Measurements from ENCODE around the gene UPK1B.
"Not testable (repeated sequence)": the region's sequence is repeated elsewhere in the genome, so short reads cannot be mapped to it uniquely, and the experiment has no call there.

The UPK1B gene

DNA sequence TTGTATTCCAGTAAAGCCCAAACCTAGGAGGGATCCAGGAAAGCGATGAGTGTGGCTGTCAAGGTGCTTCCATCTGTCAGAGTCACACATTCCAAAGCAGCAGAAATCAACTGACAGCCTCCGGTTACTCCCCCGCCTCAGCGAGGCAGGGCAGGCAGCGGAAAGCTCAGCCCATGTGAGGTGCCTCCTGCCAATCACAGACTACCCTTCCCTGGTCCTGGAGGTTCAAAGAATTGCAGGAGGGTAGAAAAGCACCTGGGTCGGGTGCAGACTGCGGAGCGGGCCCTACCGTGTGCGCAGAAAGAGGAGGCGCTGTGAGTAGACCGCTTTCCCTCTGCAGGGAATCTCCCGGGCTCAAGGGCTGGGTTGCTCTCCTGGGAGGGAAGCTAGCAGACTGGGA, at the start of gene UPK1B:
Gene UPK1B, plus strand, starts transcription at position 274 of the 400 bp plus-strand sequence. CDS start 13,144 bp downstream, outside the sequence.
- in situ Hi-C loops (cut with HindIII; ENCODE audit: low sequenced_read_pairs), result no loop called here

DNA sequence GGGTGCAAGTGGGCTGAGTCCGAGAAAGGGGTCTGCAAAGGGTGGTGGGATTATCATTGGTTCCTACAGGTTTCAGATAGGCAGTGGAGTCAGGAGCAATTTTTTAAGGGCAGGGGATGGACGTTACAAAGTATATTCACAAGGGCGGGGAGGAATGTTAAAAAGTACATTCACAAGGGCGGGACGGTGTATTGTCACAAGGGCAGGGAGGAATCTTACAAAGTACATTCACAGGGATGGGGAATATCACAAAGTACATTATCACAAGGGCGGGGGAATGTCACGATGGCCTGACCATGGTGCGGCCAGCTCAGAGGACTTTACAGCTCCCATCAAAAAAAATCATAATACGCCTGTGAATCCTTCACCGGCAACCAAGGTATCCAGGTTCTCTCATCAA, 48.1 kb upstream of the UPK1B start:
- in situ Hi-C loops (cut with HindIII; ENCODE audit: low sequenced_read_pairs), result no loop called here

- in situ Hi-C loops (cut with HindIII; ENCODE audit: low sequenced_read_pairs), result no loop called here
Measured at GRCh38 chr3:119125742-119126504, 47.5 kb upstream of the UPK1B start.

DNA sequence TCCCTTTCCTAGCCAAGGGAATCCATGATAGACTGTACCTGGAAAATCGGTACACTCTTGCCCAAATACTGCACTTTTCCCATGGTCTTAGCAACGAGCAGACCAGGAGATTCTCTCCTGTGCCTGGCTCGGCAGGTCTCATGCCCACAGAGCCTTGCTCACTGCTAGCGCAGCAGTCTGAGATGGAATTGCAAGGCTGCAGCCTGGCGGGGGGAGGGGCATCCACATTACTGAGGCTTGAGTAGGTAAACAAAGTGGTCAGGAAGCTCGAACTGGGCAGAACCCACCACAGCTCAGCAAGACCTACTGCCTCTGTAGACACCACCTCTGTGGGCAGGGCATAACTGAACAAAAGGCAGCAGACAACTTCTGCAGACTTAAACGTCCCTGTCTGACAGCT, 43.1 kb upstream of the UPK1B start:
- in situ Hi-C loops (cut with HindIII; ENCODE audit: low sequenced_read_pairs), result not testable (repeated sequence)

DNA sequence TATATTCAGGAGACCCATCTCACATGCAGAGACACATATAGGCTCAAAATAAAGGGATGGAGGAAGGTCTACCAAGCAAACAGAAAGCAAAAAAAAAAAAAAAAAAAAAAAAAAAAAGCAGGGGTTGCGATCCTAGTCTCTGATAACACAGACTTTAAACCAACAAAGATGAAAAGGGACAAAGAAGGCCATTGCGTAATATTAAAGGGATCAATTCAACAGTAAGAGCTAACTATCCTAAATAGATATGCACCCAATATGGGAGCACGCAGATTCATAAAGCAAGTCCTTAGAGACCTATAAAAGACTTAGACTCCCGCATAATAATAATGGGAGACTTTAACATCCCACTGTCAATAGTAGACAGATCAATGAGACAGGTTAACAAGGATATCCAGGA, 41.1 kb upstream of the UPK1B start:
- in situ Hi-C loops (cut with HindIII; ENCODE audit: low sequenced_read_pairs), result not testable (repeated sequence)

DNA sequence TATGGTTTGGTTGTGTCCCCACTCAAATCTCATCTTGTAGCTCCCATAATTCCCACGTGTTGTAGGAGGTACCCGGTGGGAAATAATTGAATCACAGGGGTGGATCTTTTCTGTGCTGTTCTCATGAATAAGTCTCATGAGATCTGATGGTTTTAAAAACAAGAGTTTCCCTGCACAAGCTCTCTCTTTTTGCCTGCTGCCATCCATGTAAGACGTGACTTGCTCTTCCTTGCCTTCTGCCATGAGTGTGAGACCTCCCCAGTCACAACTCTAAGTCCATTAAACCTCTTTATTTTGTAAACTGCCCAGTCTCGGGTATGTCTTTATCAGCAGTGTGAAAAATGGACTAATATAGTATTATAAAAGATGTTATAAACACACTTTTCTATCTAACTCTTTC, 34.0 kb upstream of the UPK1B start:
- in situ Hi-C loops (cut with HindIII; ENCODE audit: low sequenced_read_pairs), result not testable (repeated sequence)

- in situ Hi-C loops (cut with HindIII; ENCODE audit: low sequenced_read_pairs), result no loop called here
Measured at GRCh38 chr3:119140466-119140865, 32.9 kb upstream of the UPK1B start.

- in situ Hi-C loops (cut with HindIII; ENCODE audit: low sequenced_read_pairs), result no loop called here
Measured at GRCh38 chr3:119145128-119145499, 28.3 kb upstream of the UPK1B start.

GRCh38 chr3:119145500-119146167, 27.8 kb upstream of the UPK1B start, which contains the start of gene TEX55:
Gene TEX55, plus strand, starts transcription at chr3:119146165. Its CDS starts 25 bp downstream, at chr3:119146190.
- in situ Hi-C loops (cut with HindIII; ENCODE audit: low sequenced_read_pairs), result no loop called here

- in situ Hi-C loops (cut with HindIII; ENCODE audit: low sequenced_read_pairs), result no loop called here
Measured at GRCh38 chr3:119146578-119147375, 26.6 kb upstream of the UPK1B start.

DNA sequence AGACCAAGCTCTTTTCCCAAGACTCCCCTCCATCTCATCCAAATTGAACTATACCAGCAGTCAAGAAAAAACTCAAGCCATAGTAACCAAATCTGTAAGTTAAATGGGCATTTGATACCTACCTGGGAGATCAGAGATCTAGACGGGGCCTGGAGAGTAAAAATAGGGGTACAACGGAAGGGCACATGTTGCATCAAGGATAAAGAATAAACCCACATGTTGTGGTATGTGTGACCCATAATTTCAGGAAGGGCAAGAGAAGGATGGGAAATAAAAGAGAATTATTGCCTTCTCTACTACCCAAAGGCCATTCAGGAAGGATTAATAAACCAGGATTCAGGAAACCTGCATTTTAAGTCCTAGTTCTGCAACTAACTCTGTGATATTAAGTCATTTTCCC, 25.9 kb upstream of the UPK1B start:
- in situ Hi-C loops (cut with HindIII; ENCODE audit: low sequenced_read_pairs), result no loop called here

DNA sequence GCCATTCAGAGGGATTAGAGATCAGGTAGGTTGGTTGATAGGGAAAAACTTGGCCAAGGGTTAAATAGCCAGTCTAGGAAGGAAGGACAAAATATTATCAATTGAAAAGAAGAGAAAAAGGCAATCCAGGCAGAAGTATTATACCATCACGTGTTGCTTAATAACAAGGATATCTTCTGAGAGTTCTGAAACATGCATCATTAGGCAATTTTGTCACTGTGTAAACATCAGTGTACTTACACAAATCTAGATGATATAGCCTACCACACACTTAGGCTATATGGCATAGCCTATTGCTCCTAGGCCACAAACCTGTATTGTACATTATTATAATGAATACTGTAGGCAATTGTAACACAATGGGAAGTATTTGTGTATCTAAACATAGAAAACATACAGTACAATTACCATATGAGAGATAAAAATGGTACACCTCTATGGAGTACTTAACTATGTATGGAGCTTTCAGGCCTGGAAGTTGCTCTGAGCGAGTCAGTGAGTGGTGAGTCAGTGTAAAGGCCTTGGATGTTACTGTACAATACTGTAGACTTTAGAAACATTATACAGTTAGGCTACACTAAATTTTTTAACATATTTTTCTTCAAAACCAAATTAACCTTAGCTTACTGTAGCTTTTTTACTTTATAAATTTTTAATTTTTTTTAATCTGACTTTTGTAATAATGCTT, 24.8 kb upstream of the UPK1B start:
- in situ Hi-C loops (cut with HindIII; ENCODE audit: low sequenced_read_pairs), result no loop called here

DNA sequence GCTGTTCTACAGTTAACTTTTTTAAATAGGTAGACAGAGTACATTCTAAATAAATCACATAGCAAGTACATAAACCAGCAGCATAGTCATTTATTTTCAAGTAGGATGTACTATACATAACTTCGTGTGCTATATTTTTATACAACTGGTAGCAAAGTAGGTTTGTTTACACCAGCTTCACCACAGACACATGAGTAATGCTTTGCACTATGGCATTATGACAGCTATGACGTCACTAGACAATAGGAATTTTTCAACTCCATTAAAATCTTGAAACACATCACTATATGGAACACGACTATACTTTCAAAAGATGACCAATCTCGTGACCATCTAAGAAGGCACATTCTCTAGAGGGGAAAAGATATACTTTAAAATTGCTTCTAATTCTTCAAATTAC, 23.9 kb upstream of the UPK1B start:
- in situ Hi-C loops (cut with HindIII; ENCODE audit: low sequenced_read_pairs), result no loop called here

DNA sequence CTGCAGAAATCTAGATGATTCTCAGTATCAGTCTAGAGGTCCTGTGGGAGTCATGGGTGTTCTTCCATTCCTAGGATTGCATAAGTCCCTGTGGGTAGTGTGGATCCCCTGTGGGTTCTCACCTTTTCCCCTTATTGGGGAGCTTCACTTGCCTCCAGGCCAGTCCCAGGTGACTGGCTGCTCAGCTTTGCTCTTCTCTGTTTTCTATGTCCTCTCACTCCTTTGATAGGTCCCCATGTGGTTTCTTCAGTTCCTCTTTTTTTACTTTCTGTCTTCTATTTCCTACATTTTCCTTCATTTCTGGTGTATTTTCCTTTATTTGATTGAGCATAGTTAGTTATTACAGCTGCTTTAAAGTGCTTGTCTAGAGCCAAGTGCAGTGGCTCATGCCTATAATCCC, 16.5 kb upstream of the UPK1B start:
- in situ Hi-C loops (cut with HindIII; ENCODE audit: low sequenced_read_pairs), result no loop called here

GRCh38 chr3:119157971-119158370, 15.4 kb upstream of the UPK1B start:
- in situ Hi-C loops (cut with HindIII; ENCODE audit: low sequenced_read_pairs), result no loop called here

- in situ Hi-C loops (cut with HindIII; ENCODE audit: low sequenced_read_pairs), result no loop called here
Measured at GRCh38 chr3:119160361-119160760, 13.0 kb upstream of the UPK1B start.

GRCh38 chr3:119160815-119161214, 12.6 kb upstream of the UPK1B start:
- in situ Hi-C loops (cut with HindIII; ENCODE audit: low sequenced_read_pairs), result no loop called here

DNA sequence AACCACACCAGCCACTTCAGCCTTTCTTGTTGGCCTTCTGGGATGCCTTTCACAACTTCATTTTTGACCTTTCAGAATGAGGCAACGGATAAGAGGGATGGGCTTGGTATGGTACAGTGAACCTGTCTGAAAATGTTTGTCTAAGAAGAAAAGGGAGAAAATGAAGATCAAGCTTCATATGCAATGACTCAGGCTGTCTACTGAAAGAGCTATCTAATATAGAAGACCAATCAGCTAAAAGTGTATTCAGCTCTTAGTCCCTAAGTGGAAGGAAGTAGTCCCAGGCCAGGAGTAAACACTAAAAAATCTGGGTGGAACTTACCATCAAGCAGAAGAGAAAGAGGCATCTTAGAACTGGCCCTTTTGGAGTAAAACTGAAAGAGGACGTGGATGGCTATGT, 12.2 kb upstream of the UPK1B start:
- in situ Hi-C loops (cut with HindIII; ENCODE audit: low sequenced_read_pairs), result no loop called here

DNA sequence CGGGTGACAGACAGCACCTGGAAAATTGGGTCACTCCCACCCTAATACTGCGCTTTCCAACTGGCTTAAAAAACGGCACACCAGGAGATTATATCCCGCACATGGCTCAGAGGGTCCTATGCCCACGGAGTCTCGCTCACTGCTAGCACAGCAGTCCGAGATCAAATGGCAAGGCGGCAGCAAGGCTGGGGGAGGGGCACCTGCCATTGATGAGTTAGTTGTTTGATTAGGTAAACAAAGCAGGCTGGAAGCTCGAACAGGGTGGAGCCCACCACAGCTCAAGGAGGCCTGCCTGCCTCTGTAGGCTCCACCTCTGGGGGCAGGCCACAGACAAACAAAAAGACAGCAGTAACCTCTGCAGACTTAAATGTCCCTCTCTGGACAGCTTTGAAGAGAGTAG, 8.7 kb upstream of the UPK1B start:
- in situ Hi-C loops (cut with HindIII; ENCODE audit: low sequenced_read_pairs), result not testable (repeated sequence)

DNA sequence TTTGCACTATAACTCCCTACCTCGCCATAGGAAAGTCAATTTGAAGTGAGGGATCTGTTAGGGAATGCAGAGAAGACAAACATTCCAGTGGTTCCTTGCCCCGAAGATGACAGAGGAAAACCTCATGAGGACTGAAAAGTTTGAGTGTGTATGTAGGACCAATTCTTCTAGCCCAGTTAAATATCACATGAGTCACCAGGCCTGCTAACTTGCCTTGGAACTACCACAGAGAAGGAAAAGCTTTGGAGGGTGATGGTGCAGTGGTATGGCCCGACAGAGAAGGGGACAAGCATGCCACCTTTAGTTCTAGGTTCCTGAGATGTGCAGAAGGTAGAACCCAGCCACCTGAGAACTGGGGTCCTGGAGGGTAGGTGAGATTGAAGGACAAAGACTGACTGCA, 2.6 kb upstream of the UPK1B start:
- in situ Hi-C loops (cut with HindIII; ENCODE audit: low sequenced_read_pairs), result no loop called here

All from endothelial cell of hepatic sinusoid (primary cell).